ENCODE measurements around the gene PLOD3. TPM values are rescaled to one million over a fixed set of nuclear protein-coding genes. Genes with fewer than 3 reads are reported as not detected.

Gene PLOD3
- total RNA-seq, 1 experiment from 2014 or later = 83.7 TPM

DNA sequence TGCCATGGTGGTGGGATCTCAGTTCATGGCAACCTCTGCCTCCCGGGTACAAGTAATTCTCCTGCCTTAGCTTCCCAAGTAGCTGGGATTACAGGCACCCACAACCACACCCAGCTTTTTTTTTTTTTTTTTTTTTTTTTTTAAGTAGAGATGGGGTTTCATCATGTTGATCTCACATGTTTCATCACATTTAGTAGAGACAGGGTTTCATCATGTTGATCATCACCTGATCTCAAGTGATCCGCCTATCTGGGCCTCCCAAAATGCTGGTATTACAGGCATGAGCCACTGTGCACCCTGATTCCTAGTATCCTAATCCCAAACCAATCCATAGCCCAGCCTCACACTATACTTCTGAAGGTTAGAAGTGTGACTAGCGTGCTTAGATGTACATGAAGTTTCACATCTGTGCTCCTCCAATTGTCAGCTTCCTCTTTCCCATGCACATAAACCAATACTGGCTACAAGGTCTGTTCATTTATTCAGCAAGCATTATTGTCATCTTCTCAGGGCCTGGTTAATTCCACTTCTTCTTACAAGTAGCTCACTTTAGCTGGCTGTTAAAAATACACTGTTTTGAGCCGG lies 30.4 kb downstream of the PLOD3 start (continued):
- TF ChIP-seq, protein P1, sequence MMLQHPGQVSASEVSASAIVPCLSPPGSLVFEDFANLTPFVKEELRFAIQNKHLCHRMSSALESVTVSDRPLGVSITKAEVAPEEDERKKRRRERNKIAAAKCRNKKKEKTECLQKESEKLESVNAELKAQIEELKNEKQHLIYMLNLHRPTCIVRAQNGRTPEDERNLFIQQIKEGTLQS (IDR thresholded peaks at IDR 0.05) = no peak

DNA sequence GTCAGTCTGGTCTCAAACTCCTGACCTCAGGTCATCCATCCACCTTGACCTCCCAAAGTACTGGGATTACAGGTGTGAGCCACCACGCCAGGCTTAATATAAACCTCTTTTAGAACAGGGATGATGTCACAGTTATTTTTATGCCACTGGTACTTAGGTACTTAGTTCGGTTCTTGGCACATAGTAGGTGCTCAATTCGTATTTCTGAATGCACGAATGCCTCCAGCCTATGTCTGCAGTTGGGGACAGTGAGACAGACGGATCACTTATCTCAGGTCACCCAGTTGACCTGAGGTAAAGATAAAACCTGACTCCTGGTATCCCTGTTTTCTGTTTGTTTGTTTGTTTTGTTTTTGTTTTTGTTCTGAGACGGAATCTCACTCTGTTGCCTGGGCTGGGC lies 31.2 kb downstream of the PLOD3 start:
- POLR2A ChIA-PET = interaction anchor here (1.7 kb wide), 1 partner anchor 31 kb away, joined by 4 read pairs; the partner anchor contains the start of gene PLOD3
- H3K79me2 ChIP-seq (ENCODE audit: insufficient read depth, low read length) = no peaks in the 10 kb centered on the region

More for the DNA sequence above, 31.2 kb downstream of the PLOD3 start:
- Histone ChIP-seq H3K4me2 (ENCODE audit: low read length) (no peak overlapping the region), H4K20me1 (ENCODE audit: insufficient read depth) (no peaks in the 10 kb centered on the region), H2AFZ (ENCODE audit: low read depth, low read length, poor library complexity, severe bottlenecking) (no peak overlapping the region), H3K27ac (ENCODE audit: low read depth, low read length) (no peak overlapping the region), H3K4me3 (replicated peaks in 1 of 2; ENCODE audit: low read depth in 1 of 2, low read length in 2 of 2) (no peak overlapping the region), H3K9ac (ENCODE audit: low read length) (no peak overlapping the region), H3K9me3 (ENCODE audit: control insufficient read depth in 1 of 2, insufficient read depth in 1 of 2, low read depth in 1 of 2, low read length in 2 of 2) (no peaks in the 10 kb centered on the region), H3K4me1 (ENCODE audit: control insufficient read depth in 1 of 2, insufficient read depth in 2 of 2, low read length in 2 of 2) (peaks cover 6 to 23% of the 10 kb centered on the region in 2 experiments; a peak in 3 of 4 replicates), H3K9me2 (ENCODE audit: insufficient read depth) (no peaks in the 10 kb centered on the region), H3K27me3 (ENCODE audit: insufficient read depth, low read length) (no peaks in the 10 kb centered on the region), H3K36me3 (ENCODE audit: control insufficient read depth in 1 of 2, insufficient read depth in 2 of 2, low read length in 2 of 2) (no peaks in the 10 kb centered on the region)
- ChIA-PET RAD21 (ENCODE audit: low non-redundant PET in 1 of 2, low total read pairs in 2 of 2, uncharacterized antibody in 2 of 2, unreplicated experiment in 2 of 2) (no interaction called here), CTCF (interaction anchor here (0.7 kb wide), 1 partner anchor 47 kb away, joined by 4 read pairs; no protein-coding TSS in a partner anchor)
- TF ChIP-seq, protein P2, sequence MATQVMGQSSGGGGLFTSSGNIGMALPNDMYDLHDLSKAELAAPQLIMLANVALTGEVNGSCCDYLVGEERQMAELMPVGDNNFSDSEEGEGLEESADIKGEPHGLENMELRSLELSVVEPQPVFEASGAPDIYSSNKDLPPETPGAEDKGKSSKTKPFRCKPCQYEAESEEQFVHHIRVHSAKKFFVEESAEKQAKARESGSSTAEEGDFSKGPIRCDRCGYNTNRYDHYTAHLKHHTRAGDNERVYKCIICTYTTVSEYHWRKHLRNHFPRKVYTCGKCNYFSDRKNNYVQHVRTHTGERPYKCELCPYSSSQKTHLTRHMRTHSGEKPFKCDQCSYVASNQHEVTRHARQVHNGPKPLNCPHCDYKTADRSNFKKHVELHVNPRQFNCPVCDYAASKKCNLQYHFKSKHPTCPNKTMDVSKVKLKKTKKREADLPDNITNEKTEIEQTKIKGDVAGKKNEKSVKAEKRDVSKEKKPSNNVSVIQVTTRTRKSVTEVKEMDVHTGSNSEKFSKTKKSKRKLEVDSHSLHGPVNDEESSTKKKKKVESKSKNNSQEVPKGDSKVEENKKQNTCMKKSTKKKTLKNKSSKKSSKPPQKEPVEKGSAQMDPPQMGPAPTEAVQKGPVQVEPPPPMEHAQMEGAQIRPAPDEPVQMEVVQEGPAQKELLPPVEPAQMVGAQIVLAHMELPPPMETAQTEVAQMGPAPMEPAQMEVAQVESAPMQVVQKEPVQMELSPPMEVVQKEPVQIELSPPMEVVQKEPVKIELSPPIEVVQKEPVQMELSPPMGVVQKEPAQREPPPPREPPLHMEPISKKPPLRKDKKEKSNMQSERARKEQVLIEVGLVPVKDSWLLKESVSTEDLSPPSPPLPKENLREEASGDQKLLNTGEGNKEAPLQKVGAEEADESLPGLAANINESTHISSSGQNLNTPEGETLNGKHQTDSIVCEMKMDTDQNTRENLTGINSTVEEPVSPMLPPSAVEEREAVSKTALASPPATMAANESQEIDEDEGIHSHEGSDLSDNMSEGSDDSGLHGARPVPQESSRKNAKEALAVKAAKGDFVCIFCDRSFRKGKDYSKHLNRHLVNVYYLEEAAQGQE (IDR thresholded peaks at IDR 0.05; ENCODE audit: low read depth) = no peak
- TF ChIP-seq ZFX (IDR thresholded peaks at IDR 0.05) (no peak), EGR1 (IDR thresholded peaks at IDR 0.05; ENCODE audit: low read depth) (no peak), POLR2A (IDR thresholded peaks at IDR 0.05; ENCODE audit: borderline replicate concordance, extremely low read depth, insufficient read depth, insufficient read length) (no peak), YY1 (IDR thresholded peaks at IDR 0.05; ENCODE audit: extremely low read depth, insufficient replicate concordance, low read depth, low read length) (no peak)
- BruUV-seq (replicated peaks) = no TSS peak
- DNase-seq (ENCODE audit: low read depth, low spot score) (no peak), ATAC-seq (no peak)
- intact Hi-C loops (cut with micrococcal nuclease) = no loop called here

All from HCT116 (cell line).